WTC11 (cell line): ENCODE data around the gene ICA1. TPM values are rescaled to one million over a fixed set of nuclear protein-coding genes. Genes with fewer than 3 reads are reported as not detected.
A peak's percentile ranks its signal among the peaks of the same experiment; 100 is the strongest.

Experiments used
- ATAC-seq: fragments of 200-7000 bp; cut with Tn5 transposase; 2 replicates; pipeline ENCODE4 v1.10.0; 2021; ENCODE audit warnings: mild to moderate bottlenecking, moderate library complexity
- CTCF ChIA-PET: fragments of 300-600 bp; sonication (Branson Sonifier 250); formaldehyde crosslinking; loops from one replicate; lab custom pipeline; 2021; ENCODE audit warnings: antibody characterized with exemption; lab: Charles Lee
- POLR2A ChIA-PET: fragments of 350-600 bp; sonication (Branson Sonifier 250); formaldehyde crosslinking; loops from one replicate; lab custom pipeline; 2021; ENCODE audit warnings: antibody characterized with exemption; lab: Charles Lee
- DNase-seq: peaks from one replicate; pipeline ENCODE4 v3.0.0; 2021; ENCODE audit warnings: low spot score
- H3K27ac Mint-ChIP-seq: 2 replicates; pipeline ENCODE4 v1.8.0; 2021; ENCODE audit warnings: mixed read lengths
- H3K27me3 Mint-ChIP-seq: 2 replicates; pipeline ENCODE4 v1.8.0; 2021; ENCODE audit warnings: low read depth, mild to moderate bottlenecking, moderate library complexity, mixed read lengths
- H3K36me3 Mint-ChIP-seq: 2 replicates; pipeline ENCODE4 v1.8.0; 2021; ENCODE audit warnings: mixed read lengths
- H3K4me1 Mint-ChIP-seq: 2 replicates; pipeline ENCODE4 v1.8.0; 2022; ENCODE audit warnings: mixed read lengths
- H3K4me3 Mint-ChIP-seq: 2 replicates; pipeline ENCODE4 v1.8.0; 2021; ENCODE audit warnings: mild to moderate bottlenecking, moderate library complexity, mixed read lengths
- H3K9me3 Mint-ChIP-seq: 2 replicates; pipeline ENCODE4 v1.8.0; 2021; ENCODE audit warnings: mixed read lengths
- CBFB ChIP-seq: sonication (generic); formaldehyde crosslinking; IDR thresholded peaks from 2 replicates; pipeline ENCODE4 v1.8.1; 2022; ENCODE audit warnings: mild to moderate bottlenecking, low read depth, missing genetic modification reagents
- CREB1 ChIP-seq: sonication (generic); formaldehyde crosslinking; IDR thresholded peaks from 2 replicates; pipeline ENCODE4 v1.8.0; 2023; ENCODE audit warnings: mild to moderate bottlenecking, missing genetic modification reagents
- ELF4 ChIP-seq: sonication (generic); formaldehyde crosslinking; IDR thresholded peaks from 2 replicates; pipeline ENCODE4 v1.8.1; 2022; ENCODE audit warnings: low read depth, mild to moderate bottlenecking, moderate library complexity, missing genetic modification reagents
- JAZF1 ChIP-seq: fragments of 250-450 bp; sonication (Bioruptor Pico); IDR thresholded peaks from 2 replicates; pipeline ENCODE4 v1.9.0; 2021; ENCODE audit warnings: moderate library complexity, mild to moderate bottlenecking, inconsistent platforms
- KAT7 ChIP-seq: sonication (generic); formaldehyde crosslinking; IDR thresholded peaks from 2 replicates; pipeline ENCODE4 v1.8.1; 2023; ENCODE audit warnings: missing genetic modification reagents, mild to moderate bottlenecking, borderline replicate concordance
- SMAD4 ChIP-seq: sonication (generic); formaldehyde crosslinking; IDR thresholded peaks from 2 replicates; pipeline ENCODE4 v1.8.0; 2022; ENCODE audit warnings: mild to moderate bottlenecking, missing genetic modification reagents
- SP1 ChIP-seq: sonication (generic); formaldehyde crosslinking; conservative IDR thresholded peaks from 2 replicates; pipeline ENCODE4 v1.8.1; 2022; ENCODE audit warnings: missing genetic modification reagents
- TCF7 ChIP-seq: sonication (generic); formaldehyde crosslinking; IDR thresholded peaks from 2 replicates; pipeline ENCODE4 v1.8.0; 2022; ENCODE audit warnings: mild to moderate bottlenecking, low read depth, missing genetic modification reagents, moderate library complexity
- ZNF396 ChIP-seq: fragments of 250-450 bp; sonication (Bioruptor Pico); IDR thresholded peaks from 2 replicates; pipeline ENCODE4 v1.8.0; 2021; ENCODE audit warnings: mild to moderate bottlenecking, moderate library complexity, borderline replicate concordance
- ZNF416 ChIP-seq: fragments of 250-450 bp; sonication (Bioruptor Pico); IDR thresholded peaks from 2 replicates; pipeline ENCODE4 v1.9.0; 2021; ENCODE audit warnings: mild to moderate bottlenecking, inconsistent platforms
- total RNA-seq: library from RNA; stranded (reverse); gene quantifications from 3 replicates; pipeline ENCODE4 v1.2.3, GENCODE V29; 2021
- TF ChIP-seq, protein P1 (sequence below): sonication (generic); formaldehyde crosslinking; IDR thresholded peaks from 2 replicates; pipeline ENCODE4 v1.8.0; 2023; ENCODE audit warnings: mild to moderate bottlenecking, missing genetic modification reagents
- TF ChIP-seq, protein P2 (sequence below): fragments of 250-450 bp; sonication (Bioruptor Pico); IDR thresholded peaks from 2 replicates; pipeline ENCODE4 v1.9.0; 2021; ENCODE audit warnings: mild to moderate bottlenecking
- TF ChIP-seq, protein P3 (sequence below): sonication (generic); formaldehyde crosslinking; IDR thresholded peaks from 2 replicates; pipeline ENCODE4 v1.8.1; 2022; ENCODE audit warnings: mild to moderate bottlenecking, missing genetic modification reagents, moderate library complexity, borderline replicate concordance
- TF ChIP-seq, protein P4 (sequence below): sonication (generic); formaldehyde crosslinking; IDR thresholded peaks from 2 replicates; pipeline ENCODE4 v1.8.1; 2023; ENCODE audit warnings: mild to moderate bottlenecking, missing genetic modification reagents, moderate library complexity
- TF ChIP-seq, protein P5 (sequence below): sonication (generic); formaldehyde crosslinking; IDR thresholded peaks from 2 replicates; pipeline ENCODE4 v1.8.0; 2022; ENCODE audit warnings: mild to moderate bottlenecking, missing genetic modification reagents
- TF ChIP-seq, protein P6 (sequence below): fragments of 250-450 bp; sonication (Bioruptor Pico); IDR thresholded peaks from 2 replicates; pipeline ENCODE4 v1.9.0; 2021; ENCODE audit warnings: mild to moderate bottlenecking
- TF ChIP-seq, protein P7 (sequence below): fragments of 250-450 bp; sonication (Bioruptor Pico); IDR thresholded peaks from 2 replicates; pipeline ENCODE4 v1.9.0; 2021; ENCODE audit warnings: moderate library complexity, mild to moderate bottlenecking, inconsistent platforms, borderline replicate concordance

The ICA1 gene
- total RNA-seq, 1 experiment from 2014 or later, result 31.2 TPM

DNA sequence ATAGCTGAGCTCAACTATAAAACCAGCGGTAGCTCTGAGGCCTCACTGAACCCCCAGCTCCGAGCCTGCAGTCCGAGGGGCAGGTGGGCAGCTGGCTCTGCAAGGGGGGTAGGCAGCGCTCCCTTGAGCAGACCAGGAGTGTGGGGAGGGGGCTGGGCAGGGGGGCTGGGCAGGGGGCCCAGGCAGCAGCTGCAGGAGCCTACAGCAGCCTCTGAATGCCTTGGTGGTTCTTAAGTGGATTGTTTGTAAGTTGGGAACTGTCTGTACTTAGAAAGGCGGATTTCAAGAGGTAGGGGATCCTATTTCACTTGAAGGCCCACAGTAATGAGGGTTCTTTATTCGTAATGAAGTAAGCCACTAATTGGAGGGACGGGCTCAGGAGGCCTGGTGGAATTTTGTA lies 72.3 kb downstream of the ICA1 start:
- H3K9me3 Mint-ChIP-seq, result no peaks in the 10 kb centered on the region
- H3K4me3 Mint-ChIP-seq, result no peak overlapping the region
- TF ChIP-seq, protein P1, sequence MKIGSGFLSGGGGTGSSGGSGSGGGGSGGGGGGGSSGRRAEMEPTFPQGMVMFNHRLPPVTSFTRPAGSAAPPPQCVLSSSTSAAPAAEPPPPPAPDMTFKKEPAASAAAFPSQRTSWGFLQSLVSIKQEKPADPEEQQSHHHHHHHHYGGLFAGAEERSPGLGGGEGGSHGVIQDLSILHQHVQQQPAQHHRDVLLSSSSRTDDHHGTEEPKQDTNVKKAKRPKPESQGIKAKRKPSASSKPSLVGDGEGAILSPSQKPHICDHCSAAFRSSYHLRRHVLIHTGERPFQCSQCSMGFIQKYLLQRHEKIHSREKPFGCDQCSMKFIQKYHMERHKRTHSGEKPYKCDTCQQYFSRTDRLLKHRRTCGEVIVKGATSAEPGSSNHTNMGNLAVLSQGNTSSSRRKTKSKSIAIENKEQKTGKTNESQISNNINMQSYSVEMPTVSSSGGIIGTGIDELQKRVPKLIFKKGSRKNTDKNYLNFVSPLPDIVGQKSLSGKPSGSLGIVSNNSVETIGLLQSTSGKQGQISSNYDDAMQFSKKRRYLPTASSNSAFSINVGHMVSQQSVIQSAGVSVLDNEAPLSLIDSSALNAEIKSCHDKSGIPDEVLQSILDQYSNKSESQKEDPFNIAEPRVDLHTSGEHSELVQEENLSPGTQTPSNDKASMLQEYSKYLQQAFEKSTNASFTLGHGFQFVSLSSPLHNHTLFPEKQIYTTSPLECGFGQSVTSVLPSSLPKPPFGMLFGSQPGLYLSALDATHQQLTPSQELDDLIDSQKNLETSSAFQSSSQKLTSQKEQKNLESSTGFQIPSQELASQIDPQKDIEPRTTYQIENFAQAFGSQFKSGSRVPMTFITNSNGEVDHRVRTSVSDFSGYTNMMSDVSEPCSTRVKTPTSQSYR, result no peak
- TF ChIP-seq, protein P2, sequence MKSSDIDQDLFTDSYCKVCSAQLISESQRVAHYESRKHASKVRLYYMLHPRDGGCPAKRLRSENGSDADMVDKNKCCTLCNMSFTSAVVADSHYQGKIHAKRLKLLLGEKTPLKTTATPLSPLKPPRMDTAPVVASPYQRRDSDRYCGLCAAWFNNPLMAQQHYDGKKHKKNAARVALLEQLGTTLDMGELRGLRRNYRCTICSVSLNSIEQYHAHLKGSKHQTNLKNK (CRISPR knock-in tag), result no peak
- no peak for TF ChIP-seq CBFB (CRISPR knock-in tag)
- no peak for TF ChIP-seq CREB1 (CRISPR knock-in tag)
- TF ChIP-seq ELF4 (CRISPR knock-in tag), result no peak
- TF ChIP-seq ZNF416 (CRISPR knock-in tag), result no peak
- TF ChIP-seq TCF7 (CRISPR knock-in tag), result no peak
- TF ChIP-seq, protein P3, sequence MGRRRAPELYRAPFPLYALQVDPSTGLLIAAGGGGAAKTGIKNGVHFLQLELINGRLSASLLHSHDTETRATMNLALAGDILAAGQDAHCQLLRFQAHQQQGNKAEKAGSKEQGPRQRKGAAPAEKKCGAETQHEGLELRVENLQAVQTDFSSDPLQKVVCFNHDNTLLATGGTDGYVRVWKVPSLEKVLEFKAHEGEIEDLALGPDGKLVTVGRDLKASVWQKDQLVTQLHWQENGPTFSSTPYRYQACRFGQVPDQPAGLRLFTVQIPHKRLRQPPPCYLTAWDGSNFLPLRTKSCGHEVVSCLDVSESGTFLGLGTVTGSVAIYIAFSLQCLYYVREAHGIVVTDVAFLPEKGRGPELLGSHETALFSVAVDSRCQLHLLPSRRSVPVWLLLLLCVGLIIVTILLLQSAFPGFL (CRISPR knock-in tag), result no peak
- TF ChIP-seq SP1, result no peak
- TF ChIP-seq, protein P4, sequence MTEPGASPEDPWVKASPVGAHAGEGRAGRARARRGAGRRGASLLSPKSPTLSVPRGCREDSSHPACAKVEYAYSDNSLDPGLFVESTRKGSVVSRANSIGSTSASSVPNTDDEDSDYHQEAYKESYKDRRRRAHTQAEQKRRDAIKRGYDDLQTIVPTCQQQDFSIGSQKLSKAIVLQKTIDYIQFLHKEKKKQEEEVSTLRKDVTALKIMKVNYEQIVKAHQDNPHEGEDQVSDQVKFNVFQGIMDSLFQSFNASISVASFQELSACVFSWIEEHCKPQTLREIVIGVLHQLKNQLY (CRISPR knock-in tag), result no peak
- no peak for TF ChIP-seq JAZF1 (CRISPR knock-in tag)
- TF ChIP-seq, protein P5, sequence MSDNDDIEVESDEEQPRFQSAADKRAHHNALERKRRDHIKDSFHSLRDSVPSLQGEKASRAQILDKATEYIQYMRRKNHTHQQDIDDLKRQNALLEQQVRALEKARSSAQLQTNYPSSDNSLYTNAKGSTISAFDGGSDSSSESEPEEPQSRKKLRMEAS (CRISPR knock-in tag), result no peak
- TF ChIP-seq SMAD4 (CRISPR knock-in tag), result no peak
- TF ChIP-seq KAT7 (CRISPR knock-in tag), result no peak
- TF ChIP-seq, protein P6, sequence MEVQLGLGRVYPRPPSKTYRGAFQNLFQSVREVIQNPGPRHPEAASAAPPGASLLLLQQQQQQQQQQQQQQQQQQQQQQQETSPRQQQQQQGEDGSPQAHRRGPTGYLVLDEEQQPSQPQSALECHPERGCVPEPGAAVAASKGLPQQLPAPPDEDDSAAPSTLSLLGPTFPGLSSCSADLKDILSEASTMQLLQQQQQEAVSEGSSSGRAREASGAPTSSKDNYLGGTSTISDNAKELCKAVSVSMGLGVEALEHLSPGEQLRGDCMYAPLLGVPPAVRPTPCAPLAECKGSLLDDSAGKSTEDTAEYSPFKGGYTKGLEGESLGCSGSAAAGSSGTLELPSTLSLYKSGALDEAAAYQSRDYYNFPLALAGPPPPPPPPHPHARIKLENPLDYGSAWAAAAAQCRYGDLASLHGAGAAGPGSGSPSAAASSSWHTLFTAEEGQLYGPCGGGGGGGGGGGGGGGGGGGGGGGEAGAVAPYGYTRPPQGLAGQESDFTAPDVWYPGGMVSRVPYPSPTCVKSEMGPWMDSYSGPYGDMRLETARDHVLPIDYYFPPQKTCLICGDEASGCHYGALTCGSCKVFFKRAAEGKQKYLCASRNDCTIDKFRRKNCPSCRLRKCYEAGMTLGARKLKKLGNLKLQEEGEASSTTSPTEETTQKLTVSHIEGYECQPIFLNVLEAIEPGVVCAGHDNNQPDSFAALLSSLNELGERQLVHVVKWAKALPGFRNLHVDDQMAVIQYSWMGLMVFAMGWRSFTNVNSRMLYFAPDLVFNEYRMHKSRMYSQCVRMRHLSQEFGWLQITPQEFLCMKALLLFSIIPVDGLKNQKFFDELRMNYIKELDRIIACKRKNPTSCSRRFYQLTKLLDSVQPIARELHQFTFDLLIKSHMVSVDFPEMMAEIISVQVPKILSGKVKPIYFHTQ (CRISPR knock-in tag), result no peak
- TF ChIP-seq ZNF396 (CRISPR knock-in tag), result no peak
- TF ChIP-seq, protein P7, sequence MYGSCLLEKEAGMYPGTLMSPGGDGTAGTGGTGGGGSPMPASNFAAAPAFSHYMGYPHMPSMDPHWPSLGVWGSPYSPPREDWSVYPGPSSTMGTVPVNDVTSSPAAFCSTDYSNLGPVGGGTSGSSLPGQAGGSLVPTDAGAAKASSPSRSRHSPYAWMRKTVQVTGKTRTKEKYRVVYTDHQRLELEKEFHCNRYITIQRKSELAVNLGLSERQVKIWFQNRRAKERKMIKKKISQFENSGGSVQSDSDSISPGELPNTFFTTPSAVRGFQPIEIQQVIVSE (CRISPR knock-in tag), result no peak
- CTCF ChIA-PET, result interaction anchor here (0.6 to 2.5 kb wide), 25 partner anchors 16 to 1009 kb away, joined by 3 to 12 read pairs (median 4); partner anchors contain the start of gene UMAD1
- POLR2A ChIA-PET, result no interaction called here
- H3K27ac Mint-ChIP-seq, result 0 out of 2 replicates have a peak overlapping the region, but pooled peaks have one; percentile 8
- no peaks in the 10 kb centered on the region for H3K27me3 Mint-ChIP-seq
- no peaks in the 10 kb centered on the region for H3K36me3 Mint-ChIP-seq
- peaks cover 35% of the 10 kb centered on the region for H3K4me1 Mint-ChIP-seq
- peak; percentile 32 for DNase-seq
- ATAC-seq, result peak; percentile 72
